HepG2 (cell line): ENCODE results near the gene UCKL1. TPM values are rescaled to one million over a fixed set of nuclear protein-coding genes. Genes with fewer than 3 reads are reported as not detected.

ENCODE experiments used
- ARNTL ChIP-seq: sonication (generic); formaldehyde crosslinking; IDR thresholded peaks from 2 replicates; pipeline ENCODE4 v1.4.0; 2020; ENCODE audit warnings: mild to moderate bottlenecking, missing genetic modification reagents
- FIP1L1 ChIP-seq: fragments of 200-400 bp; formaldehyde crosslinking; IDR thresholded peaks from 2 replicates; pipeline ENCODE4 v1.6.1; 2018; ENCODE audit warnings: low read depth, mild to moderate bottlenecking, low read length, moderate library complexity, borderline replicate concordance; ENCODE audit not compliant: insufficient read depth
- HNRNPUL1 ChIP-seq: fragments of 200-400 bp; formaldehyde crosslinking; IDR thresholded peaks from 2 replicates; pipeline ENCODE4 v1.6.1; 2017; ENCODE audit warnings: low read depth, mild to moderate bottlenecking, low read length, moderate library complexity
- KDM4B ChIP-seq: sonication (generic); formaldehyde crosslinking; IDR thresholded peaks from 2 replicates; pipeline ENCODE4 v1.4.0; 2020; ENCODE audit warnings: missing genetic modification reagents
- NPAS2 ChIP-seq: sonication (generic); formaldehyde crosslinking; IDR thresholded peaks from 2 replicates; pipeline ENCODE4 v1.8.0; 2022; ENCODE audit warnings: mild to moderate bottlenecking, missing genetic modification reagents, borderline replicate concordance
- RELA ChIP-seq: sonication (generic); formaldehyde crosslinking; IDR thresholded peaks from 2 replicates; pipeline ENCODE4 v1.4.0; 2020; ENCODE audit warnings: missing genetic modification reagents
- RFX3 ChIP-seq: IDR thresholded peaks from 2 replicates; pipeline ENCODE4 v1.6.1; 2016; ENCODE audit warnings: missing biosample characterization, missing genetic modification reagents
- SALL1 ChIP-seq: sonication (generic); formaldehyde crosslinking; IDR thresholded peaks from 2 replicates; pipeline ENCODE4 v1.8.0; 2022; ENCODE audit warnings: mild to moderate bottlenecking, missing genetic modification reagents
- U2AF1 ChIP-seq: fragments of 200-400 bp; formaldehyde crosslinking; optimal IDR thresholded peaks from 2 replicates; pipeline ENCODE3; 2017; ENCODE audit warnings: mild to moderate bottlenecking, low read depth, low read length
- ZNF30 ChIP-seq: sonication (generic); formaldehyde crosslinking; IDR thresholded peaks from 2 replicates; pipeline ENCODE4 v1.5.0; 2020; ENCODE audit warnings: mild to moderate bottlenecking, missing genetic modification reagents
- ZNF451 ChIP-seq: sonication (generic); formaldehyde crosslinking; IDR thresholded peaks from 2 replicates; pipeline ENCODE4 v1.5.0; 2020; ENCODE audit warnings: mild to moderate bottlenecking, missing genetic modification reagents
- polyA plus RNA-seq, 8 experiments: library from polyadenylated mRNA; depleted of rRNA in 3 of 8; stranded (reverse) in 7 of 8; unstranded in 1 of 8; fragments of >200 nt; fragmentation: Illumina TruSeq in 4 of 8; extraction: Trizol in 4 of 8; gene quantifications; 2 replicates each; pipeline versions ENCODE4 v1.2.1 to v1.2.3, GENCODE V29; 2011 to 2016; ENCODE audit warnings: low read depth in 4 of 8, missing spikeins in 1 of 8, mixed read lengths in 1 of 8; ENCODE audit not compliant: insufficient read depth in 1 of 8
- total RNA-seq, 5 experiments: library from RNA; depleted of rRNA; stranded (reverse); fragments of >200 nt; fragmentation: Illumina TruSeq; extraction: Trizol; gene quantifications; 2 replicates each; pipeline ENCODE4 v1.2.3, GENCODE V29; 2016; ENCODE audit warnings: low read depth in 1 of 5
- TF ChIP-seq, protein P1 (sequence below): sonication (generic); formaldehyde crosslinking; IDR thresholded peaks from 2 replicates; pipeline ENCODE4 v1.8.0; 2022; ENCODE audit warnings: mild to moderate bottlenecking, missing genetic modification reagents, moderate library complexity
- TF ChIP-seq, protein P2 (sequence below): sonication (generic); formaldehyde crosslinking; IDR thresholded peaks from 2 replicates; pipeline ENCODE4 v1.4.0; 2020; ENCODE audit warnings: missing genetic modification reagents, borderline replicate concordance
- TF ChIP-seq, protein P3 (sequence below): sonication (generic); formaldehyde crosslinking; IDR thresholded peaks from 2 replicates; pipeline ENCODE4 v1.5.1; 2020; ENCODE audit warnings: missing genetic modification reagents, mild to moderate bottlenecking, borderline replicate concordance
- TF ChIP-seq, protein P4 (sequence below): sonication (generic); formaldehyde crosslinking; IDR thresholded peaks from 2 replicates; pipeline ENCODE4 v1.5.0; 2020; ENCODE audit warnings: missing genetic modification reagents, mild to moderate bottlenecking, borderline replicate concordance
- TF ChIP-seq, protein P5 (sequence below): sonication (generic); formaldehyde crosslinking; IDR thresholded peaks from 2 replicates; pipeline ENCODE4 v1.5.1; 2020; ENCODE audit warnings: missing genetic modification reagents, mild to moderate bottlenecking, borderline replicate concordance

Gene UCKL1
- total and polyA plus RNA-seq, 2 of the 13 experiments (the other 11 are each of a cell fraction or from before 2014, with no cell fraction given), result 50.2 to 126 TPM

DNA sequence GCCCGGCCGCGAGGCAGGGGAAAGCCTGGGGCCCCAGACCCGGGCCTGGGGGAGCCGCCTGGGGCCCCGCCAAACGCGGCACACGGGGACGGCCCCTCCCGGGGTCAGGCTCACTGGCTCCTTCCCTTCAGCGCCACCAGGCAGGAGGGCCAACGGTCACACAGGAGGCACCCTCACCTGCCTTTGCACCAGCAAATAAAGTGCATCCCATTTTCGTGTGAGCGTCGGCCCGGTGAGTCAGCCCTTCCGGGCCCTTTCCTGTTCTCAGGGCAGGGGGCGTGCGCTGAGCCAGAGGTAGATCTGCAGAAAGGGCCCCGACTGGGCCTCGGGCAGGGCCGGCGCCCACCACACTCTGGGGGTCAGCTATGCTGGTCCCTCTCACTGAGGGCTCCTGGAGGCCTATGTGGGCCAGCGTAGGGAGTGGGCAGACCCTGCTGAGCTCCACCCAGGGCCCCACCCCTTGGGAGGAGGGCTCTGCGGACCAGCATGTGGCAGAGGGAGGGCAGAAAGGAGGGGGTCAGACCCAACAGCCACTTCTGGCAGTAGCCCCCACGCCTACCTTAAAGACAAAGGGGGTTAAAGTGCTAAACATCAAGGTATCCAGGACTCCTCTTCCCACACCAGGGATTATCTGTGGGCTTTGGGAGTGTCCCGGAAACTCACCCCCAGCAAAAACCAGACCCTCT is 931 bp upstream of the UCKL1 start (continued):
- TF ChIP-seq SALL1, result peak; percentile 91
- TF ChIP-seq, protein P1, sequence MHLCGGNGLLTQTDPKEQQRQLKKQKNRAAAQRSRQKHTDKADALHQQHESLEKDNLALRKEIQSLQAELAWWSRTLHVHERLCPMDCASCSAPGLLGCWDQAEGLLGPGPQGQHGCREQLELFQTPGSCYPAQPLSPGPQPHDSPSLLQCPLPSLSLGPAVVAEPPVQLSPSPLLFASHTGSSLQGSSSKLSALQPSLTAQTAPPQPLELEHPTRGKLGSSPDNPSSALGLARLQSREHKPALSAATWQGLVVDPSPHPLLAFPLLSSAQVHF (CRISPR knock-in tag), result no peak
- no peak for TF ChIP-seq KDM4B
- TF ChIP-seq ZNF451 (CRISPR knock-in tag), result 0 out of 2 replicates have a peak, but pooled peaks have one; percentile 14
- TF ChIP-seq RFX3 (CRISPR knock-in tag), result 0 out of 2 replicates have a peak, but pooled peaks have one; percentile 22
- TF ChIP-seq RELA (CRISPR knock-in tag), result no peak
- peak; percentile 30 for TF ChIP-seq U2AF1
- TF ChIP-seq, protein P2, sequence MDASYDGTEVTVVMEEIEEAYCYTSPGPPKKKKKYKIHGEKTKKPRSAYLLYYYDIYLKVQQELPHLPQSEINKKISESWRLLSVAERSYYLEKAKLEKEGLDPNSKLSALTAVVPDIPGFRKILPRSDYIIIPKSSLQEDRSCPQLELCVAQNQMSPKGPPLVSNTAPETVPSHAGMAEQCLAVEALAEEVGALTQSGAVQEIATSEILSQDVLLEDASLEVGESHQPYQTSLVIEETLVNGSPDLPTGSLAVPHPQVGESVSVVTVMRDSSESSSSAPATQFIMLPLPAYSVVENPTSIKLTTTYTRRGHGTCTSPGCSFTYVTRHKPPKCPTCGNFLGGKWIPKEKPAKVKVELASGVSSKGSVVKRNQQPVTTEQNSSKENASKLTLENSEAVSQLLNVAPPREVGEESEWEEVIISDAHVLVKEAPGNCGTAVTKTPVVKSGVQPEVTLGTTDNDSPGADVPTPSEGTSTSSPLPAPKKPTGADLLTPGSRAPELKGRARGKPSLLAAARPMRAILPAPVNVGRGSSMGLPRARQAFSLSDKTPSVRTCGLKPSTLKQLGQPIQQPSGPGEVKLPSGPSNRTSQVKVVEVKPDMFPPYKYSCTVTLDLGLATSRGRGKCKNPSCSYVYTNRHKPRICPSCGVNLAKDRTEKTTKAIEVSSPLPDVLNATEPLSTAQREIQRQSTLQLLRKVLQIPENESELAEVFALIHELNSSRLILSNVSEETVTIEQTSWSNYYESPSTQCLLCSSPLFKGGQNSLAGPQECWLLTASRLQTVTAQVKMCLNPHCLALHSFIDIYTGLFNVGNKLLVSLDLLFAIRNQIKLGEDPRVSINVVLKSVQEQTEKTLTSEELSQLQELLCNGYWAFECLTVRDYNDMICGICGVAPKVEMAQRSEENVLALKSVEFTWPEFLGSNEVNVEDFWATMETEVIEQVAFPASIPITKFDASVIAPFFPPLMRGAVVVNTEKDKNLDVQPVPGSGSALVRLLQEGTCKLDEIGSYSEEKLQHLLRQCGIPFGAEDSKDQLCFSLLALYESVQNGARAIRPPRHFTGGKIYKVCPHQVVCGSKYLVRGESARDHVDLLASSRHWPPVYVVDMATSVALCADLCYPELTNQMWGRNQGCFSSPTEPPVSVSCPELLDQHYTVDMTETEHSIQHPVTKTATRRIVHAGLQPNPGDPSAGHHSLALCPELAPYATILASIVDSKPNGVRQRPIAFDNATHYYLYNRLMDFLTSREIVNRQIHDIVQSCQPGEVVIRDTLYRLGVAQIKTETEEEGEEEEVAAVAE, result peak; percentile 50; the same call in 1 of the 2 replicates
- TF ChIP-seq HNRNPUL1, result no peak
- TF ChIP-seq NPAS2 (CRISPR knock-in tag), result no peak
- TF ChIP-seq ZNF30 (CRISPR knock-in tag), result no peak
- no peak for TF ChIP-seq ARNTL (CRISPR knock-in tag)
- TF ChIP-seq, protein P3, sequence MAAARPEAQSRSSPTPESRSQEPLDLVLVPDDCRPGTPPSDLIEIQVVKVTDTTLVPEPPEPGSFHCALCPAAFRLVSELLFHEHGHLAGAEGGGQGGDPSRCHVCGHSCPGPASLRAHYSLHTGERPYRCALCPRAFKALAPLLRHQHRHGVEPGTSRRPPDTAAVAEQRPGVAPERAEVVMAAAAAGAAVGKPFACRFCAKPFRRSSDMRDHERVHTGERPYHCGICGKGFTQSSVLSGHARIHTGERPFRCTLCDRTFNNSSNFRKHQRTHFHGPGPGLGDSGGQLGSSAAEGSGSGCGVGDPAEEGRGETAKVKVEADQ (CRISPR knock-in tag), result peak; percentile 78; the same call in 1 of the 2 replicates
- TF ChIP-seq, protein P4, sequence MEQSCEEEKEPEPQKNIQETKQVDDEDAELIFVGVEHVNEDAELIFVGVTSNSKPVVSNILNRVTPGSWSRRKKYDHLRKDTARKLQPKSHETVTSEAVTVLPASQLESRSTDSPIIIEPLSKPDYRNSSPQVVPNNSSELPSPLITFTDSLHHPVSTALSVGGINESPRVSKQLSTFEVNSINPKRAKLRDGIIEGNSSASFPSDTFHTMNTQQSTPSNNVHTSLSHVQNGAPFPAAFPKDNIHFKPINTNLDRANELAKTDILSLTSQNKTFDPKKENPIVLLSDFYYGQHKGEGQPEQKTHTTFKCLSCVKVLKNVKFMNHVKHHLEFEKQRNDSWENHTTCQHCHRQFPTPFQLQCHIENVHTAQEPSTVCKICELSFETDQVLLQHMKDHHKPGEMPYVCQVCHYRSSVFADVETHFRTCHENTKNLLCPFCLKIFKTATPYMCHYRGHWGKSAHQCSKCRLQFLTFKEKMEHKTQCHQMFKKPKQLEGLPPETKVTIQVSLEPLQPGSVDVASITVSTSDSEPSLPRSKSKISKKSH, result peak; percentile 93
- no peak for TF ChIP-seq FIP1L1
- TF ChIP-seq, protein P5, sequence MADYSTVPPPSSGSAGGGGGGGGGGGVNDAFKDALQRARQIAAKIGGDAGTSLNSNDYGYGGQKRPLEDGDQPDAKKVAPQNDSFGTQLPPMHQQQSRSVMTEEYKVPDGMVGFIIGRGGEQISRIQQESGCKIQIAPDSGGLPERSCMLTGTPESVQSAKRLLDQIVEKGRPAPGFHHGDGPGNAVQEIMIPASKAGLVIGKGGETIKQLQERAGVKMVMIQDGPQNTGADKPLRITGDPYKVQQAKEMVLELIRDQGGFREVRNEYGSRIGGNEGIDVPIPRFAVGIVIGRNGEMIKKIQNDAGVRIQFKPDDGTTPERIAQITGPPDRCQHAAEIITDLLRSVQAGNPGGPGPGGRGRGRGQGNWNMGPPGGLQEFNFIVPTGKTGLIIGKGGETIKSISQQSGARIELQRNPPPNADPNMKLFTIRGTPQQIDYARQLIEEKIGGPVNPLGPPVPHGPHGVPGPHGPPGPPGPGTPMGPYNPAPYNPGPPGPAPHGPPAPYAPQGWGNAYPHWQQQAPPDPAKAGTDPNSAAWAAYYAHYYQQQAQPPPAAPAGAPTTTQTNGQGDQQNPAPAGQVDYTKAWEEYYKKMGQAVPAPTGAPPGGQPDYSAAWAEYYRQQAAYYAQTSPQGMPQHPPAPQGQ (CRISPR knock-in tag), result 0 out of 2 replicates have a peak, but pooled peaks have one; percentile 89
